Measurements from ENCODE around the gene PI4KA.
"Not testable (repeated sequence)": the region's sequence is repeated elsewhere in the genome, so short reads cannot be mapped to it uniquely, and the experiment has no call there.

DNA sequence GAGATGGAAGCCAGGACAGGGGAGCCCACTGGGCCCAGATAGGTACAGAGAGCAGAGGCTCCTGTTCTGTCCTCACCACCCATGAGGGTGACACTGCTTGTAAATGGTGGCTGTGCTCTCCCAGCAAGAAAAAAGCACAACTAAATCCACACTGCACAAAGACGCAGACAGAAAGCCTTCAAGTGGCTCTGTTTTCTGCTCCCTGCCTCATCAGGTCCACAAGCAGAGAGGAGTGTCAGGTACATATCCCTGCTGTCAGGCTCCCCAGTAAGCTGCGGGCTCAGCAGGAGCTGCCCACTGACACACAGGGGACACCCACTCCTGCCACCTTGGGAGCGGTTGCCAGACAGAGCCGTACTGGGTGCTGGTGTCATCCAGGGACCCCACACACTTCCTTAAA lies 162.6 kb downstream of the PI4KA start:
- TF ChIP-seq POLR2A, CTCF (IDR thresholded peaks at IDR 0.05): not testable (repeated sequence)
